Measurements from ENCODE around the gene NEDD4L. TPM values are rescaled to one million over a fixed set of nuclear protein-coding genes. Genes with fewer than 3 reads are reported as not detected.
A peak's percentile ranks its signal among the peaks of the same experiment; 100 is the strongest.

The NEDD4L gene
- total and polyA plus RNA-seq, 2 experiments from 2014 or later: 36.2 to 72.3 TPM

DNA sequence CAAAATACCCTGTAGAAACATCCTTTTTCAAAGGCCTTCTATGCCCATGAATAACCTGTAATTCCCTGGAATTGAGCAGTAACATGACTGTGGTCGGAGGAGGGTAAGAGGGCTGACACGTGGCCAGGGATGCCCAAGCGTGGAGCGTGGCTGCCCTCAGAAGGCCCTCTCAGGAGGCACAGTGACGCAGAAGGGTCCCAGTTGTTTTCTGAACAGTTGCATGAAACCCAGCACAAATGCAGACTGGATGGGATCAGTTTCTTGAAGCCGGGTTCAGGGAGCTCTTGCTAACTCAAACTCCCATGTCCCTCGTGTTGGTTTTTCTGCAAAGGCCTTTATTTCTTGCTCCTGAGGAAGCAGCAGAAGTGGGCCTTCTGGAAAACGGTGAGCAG is 347.9 kb downstream of the NEDD4L start:
- TF ChIP-seq POLR2AphosphoS5 (IDR thresholded peaks at IDR 0.05; ENCODE audit: low read depth) (no peak), ZNF114 (CRISPR knock-in tag; IDR thresholded peaks at IDR 0.05) (no peak), ETS1 (IDR thresholded peaks at IDR 0.05) (no peak), CTCF (conservative IDR thresholded peaks at IDR 0.05; ENCODE audit: low read depth in 2 of 2) (peak; percentile 27 to 54), EZH2 (IDR thresholded peaks at IDR 0.05; ENCODE audit: low read depth, unreplicated experiment) (no peak), JUNB (IDR thresholded peaks at IDR 0.05; ENCODE audit: unreplicated experiment) (no peak), STAT1 (IDR thresholded peaks at IDR 0.05; ENCODE audit: unreplicated experiment) (no peak), REST (IDR thresholded peaks at IDR 0.05; ENCODE audit: unreplicated experiment) (no peak)
- Mint-ChIP-seq H3K36me3 (ENCODE audit: low read depth) (peaks cover 56% of the 10 kb centered on the region), H3K4me1 (peaks cover 16% of the 10 kb centered on the region), H3K27me3 (ENCODE audit: insufficient read depth, low read depth, poor library complexity) (peaks cover 13% of the 10 kb centered on the region), H3K9me3 (no peaks in the 10 kb centered on the region), H3K4me3 (no peak overlapping the region), H3K27ac (peak overlapping the region; percentile 88; the same call in 1 of the 2 replicates)
- Histone ChIP-seq H3K27me3 (ENCODE audit: insufficient read depth) (no peaks in the 10 kb centered on the region), H3K4me3 (no peak overlapping the region), H3K27ac (ENCODE audit: low read depth) (peak overlapping the region; percentile 60; the same call in 1 of the 2 replicates), H3K36me3 (ENCODE audit: insufficient read depth) (peaks cover 20% of the 10 kb centered on the region; the same call in 1 of the 2 replicates), H3K9me2 (ENCODE audit: insufficient read depth) (no peaks in the 10 kb centered on the region), H3K4me2 (no peak overlapping the region), H3K79me2 (replicated peaks; ENCODE audit: insufficient read depth) (no peaks in the 10 kb centered on the region), H4K20me1 (replicated peaks; ENCODE audit: insufficient read depth) (no peaks in the 10 kb centered on the region), H3K4me1 (ENCODE audit: insufficient read depth) (peaks cover 6% of the 10 kb centered on the region; the same call in 1 of the 2 replicates), H2AFZ (no peak overlapping the region), H3F3A (replicated peaks; ENCODE audit: low read depth) (no peaks in the 10 kb centered on the region)
- ATAC-seq (peak; percentile 66), DNase-seq (ENCODE audit: low spot score) (no peak)
